GM13976 (cell line): Measurements from ENCODE around the gene PRSS22.
A peak's percentile ranks its signal among the peaks of the same experiment; 100 is the strongest.

ENCODE experiments used
- DNase-seq: peaks from one replicate; pipeline ENCODE4 v3.0.0; 2012; ENCODE audit warnings: low spot score
- CTCF ChIP-seq: IDR thresholded peaks from 2 replicates; pipeline ENCODE4 v1.5.1; 2012; ENCODE audit warnings: borderline replicate concordance, mild to moderate bottlenecking; ENCODE audit not compliant: insufficient read depth; ENCODE audit errors: extremely low read depth, missing control alignments, control extremely low read depth
- in situ Hi-C: fragments of 300-500 bp; cut with MboI; formaldehyde crosslinking; loops from one replicate; pipeline ENCODE4 v1.12.0; 2022; ENCODE audit warnings: low sequenced_read_pairs, mixed read lengths, inconsistent platforms; ENCODE audit not compliant: unreplicated experiment

The PRSS22 gene

GRCh38 chr16:2895813-2896212, 37.8 kb upstream of the PRSS22 start:
- in situ Hi-C loops: no loop called here
- TF ChIP-seq CTCF: no peak
- DNase-seq: no peak

GRCh38 chr16:2894231-2894630, 36.3 kb upstream of the PRSS22 start:
- TF ChIP-seq CTCF: no peak
- in situ Hi-C loops: no loop called here
- no peak for DNase-seq

- DNase-seq: no peak
- in situ Hi-C loops: no loop called here
- no peak for TF ChIP-seq CTCF
These were observed 26.1 kb upstream of the PRSS22 start for GRCh38 chr16:2884041-2884451.

GRCh38 chr16:2883458-2883908, 25.5 kb upstream of the PRSS22 start:
- TF ChIP-seq CTCF: no peak
- peak; percentile 40 for DNase-seq
- in situ Hi-C loops: no loop called here

DNA sequence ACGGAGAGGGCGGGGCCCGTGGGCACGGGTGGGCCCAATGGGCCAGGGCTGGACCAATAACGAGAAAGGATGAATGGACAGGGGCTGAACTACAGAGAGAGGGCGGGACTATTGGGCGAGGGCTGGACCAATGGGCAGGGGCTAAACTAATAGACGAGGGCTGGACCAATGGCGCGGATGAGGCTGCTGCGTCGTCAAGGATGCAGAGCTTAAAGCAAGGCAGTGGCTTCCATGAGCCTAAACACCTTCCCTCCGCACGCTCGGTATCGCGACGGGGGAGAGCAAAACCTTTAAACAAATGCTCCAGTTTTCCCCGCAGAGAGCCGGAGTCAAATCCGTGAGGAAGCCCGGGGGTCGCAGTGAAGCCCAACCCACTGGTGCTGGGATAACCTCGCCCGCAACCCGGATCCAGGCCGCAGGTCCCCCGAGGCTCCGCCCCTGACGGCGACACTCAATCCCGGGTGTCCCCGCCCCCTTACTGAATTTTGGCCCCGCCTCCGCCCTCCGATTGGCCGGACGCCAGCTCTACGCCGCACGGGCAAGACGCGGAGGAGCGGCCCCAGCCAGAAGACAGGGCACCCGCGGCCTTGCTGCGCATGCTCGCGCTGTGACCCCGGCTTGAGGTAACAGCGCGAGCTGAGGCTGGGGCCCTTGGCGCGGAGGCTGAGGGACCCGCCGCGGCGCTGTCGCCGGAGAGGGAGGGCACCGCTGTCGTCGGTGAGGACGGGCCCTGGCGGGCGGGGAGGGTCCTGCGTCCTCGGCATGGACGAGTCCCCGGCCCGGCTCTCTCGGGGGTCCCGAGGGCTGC, 24.9 kb upstream of the PRSS22 start, which contains the start of gene FLYWCH2:
Gene FLYWCH2 (plus strand): TSS at position 566 of the 808 bp plus-strand sequence. CDS start 13,235 bp downstream, outside the sequence.
- in situ Hi-C loops: no loop called here
- TF ChIP-seq CTCF: no peak
- DNase-seq: peak; percentile 97

DNA sequence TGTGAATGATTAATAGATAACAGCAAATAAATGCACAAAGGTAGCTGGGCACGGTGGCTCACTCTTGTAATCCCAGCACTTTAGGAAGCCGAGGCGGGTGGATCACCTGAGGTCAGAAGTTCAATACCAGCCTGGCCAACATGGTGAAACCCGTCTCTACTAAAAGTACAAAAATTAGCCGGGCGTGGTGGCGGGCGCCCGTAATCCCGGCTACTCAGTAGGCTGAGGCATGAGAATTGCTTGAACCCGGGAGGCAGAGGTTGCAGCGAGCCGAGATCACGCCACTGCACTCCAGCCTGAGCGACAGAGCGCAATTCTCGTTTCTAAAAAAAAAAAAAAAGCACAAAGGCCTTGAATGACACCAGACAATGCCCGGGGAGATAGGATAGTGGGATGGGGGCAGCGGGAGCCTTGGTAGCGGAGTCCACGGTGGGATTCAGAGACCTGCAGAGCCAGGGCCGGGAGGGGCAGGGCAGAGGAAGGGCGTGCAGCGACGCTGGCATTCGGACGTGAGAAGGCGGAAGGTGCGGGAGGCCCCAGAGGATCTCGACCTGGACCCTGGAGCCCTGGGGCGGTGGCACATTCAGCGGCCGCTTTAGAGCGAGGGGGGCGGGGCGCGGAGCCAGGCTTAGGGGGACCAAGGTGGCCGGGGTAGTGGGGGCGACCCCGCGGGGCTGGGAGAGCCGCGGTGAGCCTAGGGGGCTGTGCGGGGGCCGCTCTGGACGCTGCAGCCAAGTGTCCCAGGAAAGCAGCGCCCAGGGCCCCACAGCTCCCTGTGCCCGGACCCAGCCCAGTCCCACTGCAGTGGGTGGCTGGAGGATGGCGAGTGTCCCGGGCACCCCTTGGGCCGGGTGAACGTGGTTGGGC, 24.0 kb upstream of the PRSS22 start:
- in situ Hi-C loops: no loop called here
- TF ChIP-seq CTCF: no peak
- DNase-seq: peak; percentile 50
